GM21723 (cell line): ENCODE measurements around the gene MFRP.

Experiments
- ATAC-seq: cut with Tn5 transposase; IDR thresholded peaks from one replicate; pipeline ENCODE4 v1.9.1; 2021; ENCODE audit warnings: mild to moderate bottlenecking, moderate library complexity; ENCODE audit not compliant: unreplicated experiment

Gene MFRP

DNA sequence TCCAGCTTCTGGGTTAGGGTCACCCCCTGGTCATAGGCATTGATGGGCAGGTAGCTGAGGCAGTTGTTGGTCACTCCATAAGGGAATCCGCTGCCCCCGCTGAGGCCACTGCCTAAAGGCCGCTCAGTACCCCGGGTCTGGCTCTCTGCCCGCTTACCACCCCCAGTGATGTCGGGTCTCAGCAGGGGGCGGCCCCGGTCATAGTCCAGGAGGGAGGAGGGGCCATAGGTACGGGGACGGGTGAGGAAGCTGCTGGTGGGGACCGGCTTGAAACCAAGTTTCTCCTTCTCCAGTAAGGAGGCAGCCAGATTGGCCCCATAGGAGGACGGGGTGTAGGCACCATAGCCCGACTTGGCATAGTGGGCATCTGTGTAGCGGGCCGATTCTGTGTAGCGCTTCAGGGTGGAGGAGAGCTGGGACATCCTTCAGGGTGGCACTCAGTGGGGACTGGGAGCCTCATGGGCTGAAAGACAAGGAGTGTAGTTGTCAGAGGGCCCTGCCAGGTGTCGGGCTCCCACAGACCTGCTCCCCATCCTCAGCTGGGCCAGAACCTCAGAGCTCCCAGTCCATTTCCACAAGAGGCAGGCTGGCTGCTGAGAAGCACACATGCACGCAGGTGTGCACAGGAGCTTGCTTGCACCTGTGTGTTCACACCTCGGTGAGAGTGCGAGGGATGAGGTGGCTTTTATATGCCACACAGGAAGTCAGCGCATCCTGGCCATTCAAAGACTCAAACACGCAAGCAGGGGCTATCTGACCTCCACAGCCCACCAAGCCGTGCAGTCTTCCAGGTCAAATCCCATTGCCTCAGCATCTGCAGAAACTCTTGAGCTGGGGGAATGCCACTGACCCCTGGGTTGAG is 26.8 kb upstream of the MFRP start:
- ATAC-seq, result no peak

DNA sequence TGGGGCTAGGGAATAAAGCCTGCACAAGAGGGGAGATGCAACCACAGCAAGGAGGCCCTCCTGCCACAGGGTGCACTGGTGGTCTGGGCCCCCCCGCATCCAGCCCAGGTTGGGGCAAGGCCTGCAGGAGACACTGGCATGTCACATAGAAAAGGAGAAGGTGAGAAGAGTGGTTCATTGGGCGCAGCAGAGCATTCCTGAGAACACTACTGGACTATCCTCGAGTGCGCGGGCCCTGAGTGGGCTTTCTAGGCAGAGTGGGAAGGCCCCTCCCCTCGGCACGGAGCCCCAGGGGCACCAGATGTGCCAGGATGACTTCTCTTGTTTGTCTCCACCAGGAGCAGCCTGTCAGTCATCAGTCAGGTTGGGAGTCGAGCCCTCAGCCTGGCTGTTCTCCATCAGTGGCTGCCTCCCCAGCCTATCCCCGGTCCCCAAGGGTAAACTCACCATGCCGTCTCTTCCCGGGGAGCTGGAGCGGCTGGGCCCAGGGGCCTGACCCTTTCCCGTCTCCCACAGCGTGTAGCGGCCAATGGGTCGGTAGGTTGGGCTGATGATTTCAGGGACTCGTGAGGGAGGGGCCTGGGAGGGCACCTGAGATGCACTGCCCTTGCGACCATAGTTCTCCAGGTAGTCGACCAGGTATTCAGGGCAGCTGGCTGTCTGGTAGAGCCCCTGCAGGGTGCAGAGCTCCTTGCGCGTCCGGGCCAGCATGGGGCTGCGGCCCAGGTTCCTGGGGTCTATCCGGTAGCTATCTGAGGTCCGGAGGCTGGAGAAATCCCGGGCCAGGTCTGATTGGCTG is 26.0 kb upstream of the MFRP start:
- ATAC-seq, result no peak

DNA sequence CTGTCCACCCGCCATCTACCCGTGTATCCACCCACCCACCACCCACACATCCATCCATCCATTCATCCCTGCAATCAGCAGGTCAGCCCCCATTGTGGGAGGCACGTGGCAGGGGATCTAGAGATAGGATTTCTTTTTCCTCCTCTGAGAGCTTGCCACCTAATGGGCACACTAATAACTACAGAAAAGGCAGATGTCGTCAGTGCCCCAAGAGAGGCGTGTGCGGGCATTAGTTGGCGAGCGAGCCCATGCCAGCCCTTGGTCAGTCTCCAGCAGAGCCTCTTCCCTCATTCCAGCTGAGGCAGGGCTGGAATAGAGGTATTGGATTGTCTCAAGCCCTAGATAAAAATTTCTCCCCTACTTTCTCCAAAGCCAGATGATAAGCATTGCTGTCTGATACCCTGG is 25.3 kb upstream of the MFRP start:
- ATAC-seq, result no peak

DNA sequence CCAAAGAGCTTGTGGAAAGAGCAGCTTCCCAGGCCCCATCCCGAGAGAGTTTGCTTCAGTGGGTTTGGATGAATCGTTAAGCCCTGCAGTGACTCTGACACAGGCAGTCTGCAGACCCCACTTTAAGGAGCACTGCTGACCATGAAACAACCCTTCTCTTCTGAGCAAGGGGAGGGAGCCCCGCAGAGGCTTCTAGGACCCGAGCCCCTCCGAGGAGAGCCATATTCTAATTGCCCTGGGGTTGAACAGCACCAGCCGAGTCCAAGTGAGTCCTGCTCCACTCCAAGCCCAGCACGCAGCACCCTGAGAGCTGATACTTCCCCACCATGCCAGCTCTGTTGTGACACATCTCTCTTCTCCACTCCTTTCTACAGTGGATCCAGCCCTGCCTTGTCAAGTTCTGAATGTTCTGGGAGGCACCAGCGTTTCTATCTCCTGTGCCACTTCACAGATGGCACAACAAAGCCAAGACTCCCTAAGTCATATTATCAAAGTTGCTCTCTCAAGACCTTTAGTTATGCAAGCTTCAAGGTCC is 24.6 kb upstream of the MFRP start:
- no peak for ATAC-seq

DNA sequence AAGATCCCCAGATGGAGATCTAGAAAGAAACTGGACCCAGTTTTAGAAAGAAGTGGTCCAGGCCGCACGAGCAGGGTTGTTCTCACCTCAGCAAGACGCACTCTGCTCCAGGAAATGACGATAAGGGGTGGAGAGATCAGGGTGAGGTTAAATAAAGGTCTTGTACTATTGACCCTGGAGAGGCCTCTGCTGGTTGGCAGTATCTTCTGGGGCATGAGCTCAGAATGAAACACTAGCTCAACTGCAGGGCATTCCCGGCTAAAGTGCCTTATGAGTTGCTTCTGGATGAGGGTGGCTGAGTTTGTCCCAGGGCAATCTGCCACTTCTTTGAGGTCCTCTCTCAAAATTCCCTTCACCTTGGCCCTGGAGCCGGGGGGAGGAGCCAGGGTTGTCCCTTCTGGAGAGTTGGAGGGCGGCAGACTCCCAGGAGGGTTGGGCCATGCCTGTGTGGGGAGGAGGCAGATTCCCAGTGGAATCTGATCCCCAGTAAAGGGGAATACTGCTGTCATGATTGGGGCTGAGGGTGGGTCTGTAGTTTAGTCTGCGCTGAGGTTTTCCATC is 24.1 kb upstream of the MFRP start:
- no peak for ATAC-seq

DNA sequence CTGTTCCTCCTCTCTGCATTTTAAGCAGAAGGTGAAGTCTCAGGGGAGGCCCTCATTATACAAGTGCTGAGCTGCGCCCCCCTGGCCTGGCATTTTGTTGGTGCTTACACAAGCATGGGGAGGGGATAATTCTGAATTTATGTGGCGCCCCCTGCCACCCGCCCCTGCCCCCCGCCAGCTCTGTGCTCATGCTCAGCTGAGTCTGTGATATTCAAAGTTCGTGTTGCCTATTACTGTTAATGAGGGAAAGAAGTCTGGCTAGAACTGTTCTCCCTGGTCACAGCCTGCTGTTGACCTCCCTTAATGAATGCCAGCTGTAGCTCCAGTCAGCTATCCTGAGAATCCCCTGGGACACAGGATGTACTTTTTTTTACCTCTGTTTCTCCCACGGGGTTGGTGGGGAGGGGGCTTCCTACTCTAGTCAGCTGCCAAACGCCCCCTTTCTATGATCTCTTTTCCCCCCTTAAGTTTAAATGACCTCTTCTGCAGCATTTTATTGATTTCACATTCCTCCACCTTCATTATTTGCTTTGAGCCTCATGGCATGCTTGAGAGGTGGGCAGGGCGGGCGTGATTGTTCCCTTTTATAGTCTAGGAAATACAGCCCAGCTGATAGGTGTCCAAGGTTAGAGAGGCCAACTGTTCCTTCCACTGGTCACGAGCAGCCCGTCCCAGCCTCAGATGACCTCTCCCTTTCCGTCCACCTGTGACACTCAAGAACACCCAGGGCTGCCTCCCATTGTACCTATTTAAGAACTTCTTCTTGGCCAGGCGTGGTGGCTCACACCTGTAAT is 22.8 kb upstream of the MFRP start:
- no peak for ATAC-seq

DNA sequence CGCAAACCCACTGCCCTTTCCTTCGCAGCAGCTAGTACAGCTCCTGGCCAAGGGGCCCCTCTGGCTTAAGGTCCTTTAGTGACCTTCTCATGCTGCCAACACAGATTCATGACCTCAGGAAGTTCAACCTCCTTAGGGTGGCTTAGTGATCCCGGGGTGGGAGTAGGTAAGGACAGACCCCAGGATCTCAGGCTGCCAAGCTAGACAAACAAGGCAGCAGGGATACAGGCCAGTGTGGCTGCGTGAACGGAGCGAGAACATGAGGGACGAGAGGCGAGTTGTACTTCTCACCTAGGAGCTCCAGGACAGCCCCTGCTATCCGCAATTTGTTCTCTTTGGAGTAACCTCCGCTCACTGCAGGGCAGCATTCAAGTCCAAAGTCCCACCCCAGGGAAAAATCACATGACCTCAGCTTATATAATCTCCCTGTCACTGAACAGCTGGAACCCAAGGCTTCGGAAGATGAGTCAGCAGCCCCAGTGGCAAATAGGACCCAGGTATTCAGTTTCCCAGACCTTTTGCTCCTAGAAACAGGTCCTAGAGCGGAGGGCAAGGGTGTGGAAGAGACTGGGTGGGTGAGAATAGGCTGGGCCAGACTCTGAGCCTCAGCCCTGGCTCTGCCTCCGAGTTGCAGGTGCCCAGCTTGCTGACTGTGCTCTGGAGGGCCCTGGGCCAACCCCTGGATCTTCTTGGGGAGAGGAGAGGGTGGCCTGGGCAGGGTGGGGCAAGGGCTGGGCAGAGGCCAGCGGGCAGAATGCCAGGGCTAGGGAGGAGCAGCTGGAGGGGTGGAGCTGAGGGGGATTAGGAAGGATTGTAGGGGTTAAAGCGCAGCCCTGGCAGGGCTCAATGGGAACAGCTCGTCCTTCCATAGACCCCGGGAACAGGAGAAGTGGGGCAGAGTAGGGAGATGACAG is 21.9 kb upstream of the MFRP start:
- ATAC-seq, result no peak

DNA sequence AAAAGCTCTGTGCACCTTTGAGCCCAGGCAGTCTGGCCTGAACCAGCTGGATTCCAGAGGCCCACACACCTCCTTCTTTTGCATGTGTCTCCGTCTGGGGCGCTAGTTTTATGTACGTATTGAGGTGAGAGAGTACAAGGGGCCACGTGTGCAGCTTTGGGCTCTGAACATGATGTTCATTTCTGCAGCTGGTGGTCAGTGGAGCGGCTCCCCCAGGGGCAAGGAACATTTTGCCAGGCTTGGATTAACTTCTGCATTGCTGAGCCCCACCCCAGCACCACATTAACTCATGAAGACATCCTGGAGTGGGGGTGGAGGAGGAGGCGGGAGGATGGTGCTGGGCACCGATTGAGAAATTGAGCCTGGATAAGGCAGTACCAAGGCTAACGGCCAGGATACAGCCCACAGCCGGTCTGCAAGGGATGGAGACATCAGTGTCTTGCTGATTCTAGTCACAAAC is 21.2 kb upstream of the MFRP start:
- ATAC-seq, result no peak

DNA sequence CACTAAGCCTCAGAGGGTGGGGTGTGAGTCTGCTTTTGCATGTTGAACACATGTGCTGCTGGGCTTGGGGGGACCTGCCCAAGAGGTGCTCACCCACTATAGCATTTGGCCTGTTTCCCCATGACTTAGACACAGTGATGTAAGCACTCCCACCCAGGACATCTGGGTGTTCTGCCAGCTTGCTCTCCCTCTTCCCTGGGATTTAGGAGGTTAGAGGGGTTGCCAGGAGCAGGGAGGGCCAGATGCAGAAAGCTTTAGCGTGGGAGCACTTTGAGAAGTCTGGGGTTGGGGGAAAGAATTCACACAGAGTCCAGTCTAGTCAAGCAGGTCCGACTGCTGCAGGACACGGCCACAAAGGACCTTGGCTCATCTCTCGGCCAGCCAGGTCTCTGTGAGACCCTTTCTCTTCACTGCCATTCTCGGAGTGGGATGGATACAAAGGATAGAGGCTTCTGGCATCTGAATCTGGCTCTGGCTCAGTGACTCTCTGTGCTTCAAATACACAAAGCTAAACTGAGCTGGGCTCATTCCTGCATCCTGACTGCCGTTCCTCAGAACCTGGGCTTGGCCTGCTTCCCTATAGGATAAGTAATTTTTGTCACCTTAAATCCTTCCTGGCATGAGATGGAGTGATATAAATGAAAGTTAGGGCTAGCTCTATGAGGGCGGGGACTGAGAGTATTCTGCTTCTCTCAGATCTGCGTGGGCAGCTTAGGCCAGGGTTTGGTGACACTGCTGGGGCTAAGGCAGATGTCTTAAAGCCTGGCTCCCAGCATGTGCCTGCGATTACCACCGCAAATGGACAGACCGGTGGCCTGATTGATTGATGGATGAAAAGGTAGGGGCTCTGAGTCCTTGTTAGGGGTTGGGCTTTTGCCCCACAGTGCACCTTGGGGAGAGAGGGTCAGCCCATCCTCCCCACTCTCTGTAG is 20.4 kb upstream of the MFRP start:
- no peak for ATAC-seq

DNA sequence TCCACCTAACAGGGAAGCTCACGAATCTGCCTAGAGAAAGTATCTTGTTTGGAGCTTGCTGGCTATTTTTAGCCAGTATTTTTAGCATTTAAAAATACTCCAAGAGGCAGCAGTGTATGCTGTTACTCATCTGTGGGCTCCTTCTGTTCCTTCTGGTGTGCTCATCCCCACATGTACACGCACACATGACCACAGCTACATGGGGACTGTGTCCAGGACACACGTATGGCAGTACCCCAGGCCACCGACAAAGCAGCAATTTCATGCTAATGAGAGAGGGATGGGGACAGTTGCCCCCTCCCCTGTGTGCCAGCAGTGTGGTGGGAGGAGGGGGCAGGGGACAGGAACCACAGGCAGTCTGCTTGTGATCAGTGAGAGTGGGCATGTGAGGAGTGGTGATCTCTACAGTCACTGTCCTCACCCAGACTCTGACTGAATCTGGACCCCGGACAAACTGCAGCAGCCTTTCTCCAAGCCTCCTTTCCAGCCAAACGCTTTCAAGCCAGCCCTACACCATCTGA is 18.6 kb upstream of the MFRP start:
- ATAC-seq, result no peak

DNA sequence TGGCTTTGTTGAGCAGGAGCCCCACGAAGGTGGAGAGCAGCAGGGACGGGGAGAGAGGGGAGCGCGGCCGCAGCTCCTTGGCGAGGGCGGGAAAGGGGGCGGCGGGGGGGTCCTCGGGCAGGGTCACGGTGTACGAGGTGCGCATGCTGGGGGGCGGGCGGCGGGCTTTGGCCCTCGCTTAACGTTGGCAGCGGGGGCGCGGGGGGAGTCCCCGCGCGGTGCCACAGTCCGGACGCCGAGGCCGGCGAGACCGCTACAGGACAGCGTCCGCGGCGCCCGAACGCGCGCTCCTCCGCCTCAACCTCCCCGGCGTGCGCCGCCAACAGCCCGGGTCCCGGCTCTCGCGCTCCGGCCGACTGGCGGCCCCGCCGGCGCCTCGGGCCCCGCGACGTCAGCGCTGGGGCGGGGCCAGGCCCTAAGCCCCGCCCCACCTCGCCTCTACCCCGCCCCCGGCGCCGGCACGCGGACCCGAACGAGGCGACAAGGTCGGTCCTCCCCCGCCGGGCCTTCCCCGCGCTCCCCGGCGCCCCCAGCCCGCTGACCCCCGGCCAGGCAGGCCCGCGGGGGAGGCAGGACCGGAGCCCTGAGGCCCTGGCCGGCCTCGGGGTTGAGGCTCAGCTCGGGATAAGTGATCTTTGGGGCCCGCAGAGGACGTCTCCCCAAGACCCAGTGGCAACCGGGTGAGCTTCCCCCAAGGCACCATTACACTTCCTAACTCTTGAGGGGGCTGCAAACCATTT is 17.5 kb upstream of the MFRP start:
- no peak for ATAC-seq

DNA sequence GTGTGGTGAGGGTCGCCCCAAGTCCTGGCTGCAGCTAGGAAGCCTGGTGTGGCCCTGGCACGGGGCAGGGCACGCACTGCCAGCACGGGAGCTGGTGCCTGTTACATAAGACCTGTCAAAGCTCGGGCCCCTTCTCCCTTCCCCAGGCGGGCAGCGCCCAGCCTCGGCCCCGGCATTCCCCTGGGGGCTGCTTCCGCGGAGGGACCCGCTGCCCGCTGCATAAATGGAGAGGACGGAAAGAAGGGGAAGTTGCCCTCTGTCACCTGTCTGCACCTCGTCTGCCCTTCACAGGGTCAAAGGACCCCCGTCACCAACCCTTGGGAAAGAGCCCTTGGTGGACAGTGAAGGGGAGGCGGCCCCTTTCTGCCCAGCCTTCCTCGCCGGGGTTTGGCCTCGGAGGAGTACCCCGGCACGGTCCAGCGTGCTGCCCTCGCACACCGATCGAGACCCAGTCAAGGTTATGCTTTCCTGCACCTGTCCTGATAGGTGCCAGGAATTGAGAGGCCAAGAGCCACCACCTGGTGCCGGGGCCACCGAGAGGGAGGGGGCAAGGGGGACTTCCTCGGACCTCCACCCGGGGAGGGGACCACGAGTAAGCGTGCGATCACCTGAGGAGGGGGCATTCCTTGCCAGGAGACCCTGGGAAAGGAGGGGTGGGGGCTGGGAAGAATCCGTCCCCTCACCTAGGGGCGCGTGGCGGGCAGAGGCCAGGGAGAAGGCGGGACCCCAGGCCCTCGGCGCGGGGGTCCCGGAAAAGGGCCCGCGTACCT is 16.8 kb upstream of the MFRP start:
- ATAC-seq, result no peak

DNA sequence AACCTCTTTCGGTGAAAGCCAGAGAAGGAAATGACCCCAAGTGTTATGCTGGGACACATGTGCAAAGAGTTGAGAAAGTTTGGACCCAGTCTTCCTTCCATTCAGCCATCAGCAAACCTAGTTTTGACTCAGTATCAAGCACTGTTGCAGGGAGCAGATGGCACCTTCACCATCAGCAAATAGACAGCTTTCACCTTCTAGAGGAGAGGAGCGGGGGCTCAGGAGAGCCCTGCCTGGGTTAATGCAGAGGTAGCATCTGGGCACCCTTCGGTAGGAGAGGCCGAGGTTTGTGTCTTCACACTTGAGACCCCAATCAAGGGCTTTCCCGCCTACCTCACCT is 16.2 kb upstream of the MFRP start:
- ATAC-seq, result no peak

DNA sequence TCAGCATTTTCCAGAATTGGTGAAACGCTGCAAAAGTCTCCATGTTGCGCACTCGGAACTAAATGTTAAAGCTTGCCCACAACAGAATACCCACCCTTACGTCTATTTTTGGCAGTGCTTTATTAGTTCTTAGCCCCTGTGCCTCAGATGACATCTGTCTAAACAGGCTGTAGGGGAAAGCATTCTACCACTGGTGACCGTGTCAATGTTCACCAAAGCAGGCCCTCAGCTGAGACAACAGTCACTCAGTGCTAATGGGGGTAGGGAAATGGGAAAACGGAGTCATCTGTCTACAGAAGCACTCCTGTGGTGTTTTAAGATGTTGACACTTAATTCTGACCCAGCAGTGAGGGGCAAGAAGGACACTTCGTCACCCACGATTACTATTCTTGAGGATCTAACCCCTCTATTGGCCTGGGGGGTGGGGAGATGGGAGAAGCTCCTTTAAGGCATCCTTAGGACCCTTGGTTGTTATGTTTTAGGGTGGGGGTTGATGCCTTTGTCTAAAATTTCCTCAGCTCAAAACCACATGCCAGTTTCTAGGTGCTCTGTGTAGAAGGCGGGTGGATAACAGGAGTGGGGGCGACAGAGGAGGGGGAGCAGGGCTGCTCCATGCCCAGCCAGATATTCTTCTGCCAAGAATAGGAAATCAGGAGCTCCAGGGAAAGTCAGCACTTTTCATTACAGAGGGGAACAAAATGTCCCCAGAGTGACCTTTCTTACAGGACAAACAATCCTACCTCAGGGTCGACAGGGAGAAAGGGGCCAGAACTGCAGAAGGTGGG is 15.6 kb upstream of the MFRP start:
- no peak for ATAC-seq

DNA sequence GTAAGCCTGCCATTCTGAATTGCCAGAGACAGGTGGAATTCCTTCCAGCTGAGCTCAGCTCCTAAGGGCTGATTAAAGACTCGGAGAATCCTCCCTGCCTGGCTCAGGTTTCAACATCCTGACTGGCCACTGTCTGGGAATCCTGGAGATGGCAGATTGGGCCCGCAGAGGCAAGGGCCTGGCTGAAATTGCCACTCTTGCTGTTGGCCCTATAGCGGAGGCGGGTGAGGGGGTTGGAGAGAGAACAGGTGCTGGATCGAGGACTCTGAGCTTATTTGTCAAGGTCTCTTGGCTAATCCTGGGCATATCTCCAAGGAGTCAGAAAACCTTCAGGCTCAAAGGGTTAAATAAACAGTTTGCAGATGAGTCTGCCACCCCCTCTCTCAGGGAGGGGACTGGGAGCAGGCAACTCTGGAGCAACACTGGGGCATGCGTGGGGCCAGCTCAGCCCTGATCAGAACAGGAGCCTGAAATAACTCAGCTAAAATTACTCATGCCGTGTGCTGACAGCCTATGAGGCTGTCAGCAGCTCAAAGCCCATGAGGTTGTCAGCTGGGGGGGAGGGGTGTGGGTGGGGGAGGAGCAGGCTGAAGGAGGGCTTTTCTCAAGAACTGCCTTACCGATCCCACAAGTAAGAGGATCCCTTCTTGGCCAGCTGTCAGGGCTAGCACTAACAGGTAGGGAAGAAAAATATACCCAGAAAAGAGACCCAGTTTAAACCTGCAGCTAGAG is 14.7 kb upstream of the MFRP start:
- ATAC-seq, result no peak
